Cardiac muscle cell (in vitro differentiated cells and primary cell): Measurements from ENCODE around the gene TMEM9. TPM values are rescaled to one million over a fixed set of nuclear protein-coding genes. Genes with fewer than 3 reads are reported as not detected.

Source experiments
- DNase-seq, 2 donors: peaks; one replicate each; pipeline versions ENCODE4 v3.0.0 to v3.0.0-alpha.2; 2010 to 2017; ENCODE audit warnings: low read depth in 1 of 2, low spot score in 1 of 2
- H3K27ac ChIP-seq: fragments of 200-600 bp; sonication (generic); 2 replicates; pipeline ENCODE4 v1.5.1; 2016
- H3K27me3 ChIP-seq: fragments of 200-600 bp; sonication (generic); 2 replicates; pipeline ENCODE4 v1.6.0; 2016; ENCODE audit warnings: control low read depth
- H3K36me3 ChIP-seq: fragments of 200-600 bp; sonication (generic); 2 replicates; pipeline ENCODE4 v1.5.1; 2016; ENCODE audit warnings: control low read depth
- H3K4me1 ChIP-seq: fragments of 200-600 bp; sonication (generic); 2 replicates; pipeline ENCODE4 v1.8.1; 2017; ENCODE audit warnings: low read depth, mild to moderate bottlenecking, mixed run types
- H3K4me3 ChIP-seq: fragments of 200-600 bp; sonication (generic); 2 replicates; pipeline ENCODE4 v1.5.1; 2016; ENCODE audit warnings: mild to moderate bottlenecking
- H3K9me3 ChIP-seq: fragments of 200-600 bp; sonication (generic); 2 replicates; pipeline ENCODE4 v1.5.1; 2017; ENCODE audit warnings: low read depth, mild to moderate bottlenecking, control low read depth
- CTCF ChIP-seq: IDR thresholded peaks from 2 replicates; pipeline ENCODE4 v1.5.1; 2012; ENCODE audit warnings: low read depth, mild to moderate bottlenecking, low read length
- polyA plus RNA-seq: library from polyadenylated mRNA; unstranded; fragments of >200 nt; fragmentation: Nextera tagmentation; extraction: Ambion mirVana; gene quantifications from 2 replicates; pipeline ENCODE4 v1.2.1, GENCODE V29; 2016
- total RNA-seq: library from RNA; depleted of rRNA; stranded (reverse); fragments of >200 nt; gene quantifications from 2 replicates; pipeline ENCODE4 v1.2.3, GENCODE V29; 2016

Gene TMEM9
- total and polyA plus RNA-seq, 2 experiments from 2014 or later, result 171 to 215 TPM

- Histone ChIP-seq H3K4me1 (peaks cover 6% of the 10 kb centered on the region), H3K9me3 (no peaks in the 10 kb centered on the region), H3K4me3 (no peak overlapping the region), H3K36me3 (no peaks in the 10 kb centered on the region), H3K27ac (no peak overlapping the region), H3K27me3 (peaks cover 25% of the 10 kb centered on the region)
- no peak for TF ChIP-seq CTCF
- no peak for DNase-seq
Observed at GRCh38 chr1:201113451-201114244, 40.6 kb downstream of the TMEM9 start.

GRCh38 chr1:201112926-201113325, 41.3 kb downstream of the TMEM9 start:
- peaks cover 23% of the 10 kb centered on the region for H3K27me3 ChIP-seq
- DNase-seq, result no peak
- H3K4me1 ChIP-seq, result peaks cover 6% of the 10 kb centered on the region
- TF ChIP-seq CTCF, result no peak
- H3K4me3 ChIP-seq, result no peak overlapping the region
- H3K9me3 ChIP-seq, result no peaks in the 10 kb centered on the region
- no peak overlapping the region for H3K27ac ChIP-seq
- no peaks in the 10 kb centered on the region for H3K36me3 ChIP-seq

- H3K4me3 ChIP-seq, result no peak within 1 kb of the TSS
- no peak for TF ChIP-seq CTCF
- peak in 1 of 2 donors; percentile 48 for DNase-seq
Observed at GRCh38 chr1:201112173-201112731, 42.0 kb downstream of the TMEM9 start, which contains the start of gene CACNA1S. Gene CACNA1S (minus strand): TSS chr1:201112426. CDS start chr1:201112339, 87 bp downstream.

GRCh38 chr1:201111672-201112071, 42.6 kb downstream of the TMEM9 start:
- Histone ChIP-seq H3K27me3 (peaks cover 21% of the 10 kb centered on the region), H3K27ac (no peak overlapping the region), H3K36me3 (no peaks in the 10 kb centered on the region), H3K9me3 (no peaks in the 10 kb centered on the region), H3K4me3 (no peak overlapping the region), H3K4me1 (peaks cover 6% of the 10 kb centered on the region)
- TF ChIP-seq CTCF, result no peak
- no peak for DNase-seq

More at GRCh38 chr1:201112173-201112731, 42.0 kb downstream of the TMEM9 start, which contains the start of gene CACNA1S:
- Histone ChIP-seq H3K4me1 (peaks cover 6% of the 10 kb centered on the region), H3K27ac (no peak within 1 kb of the TSS), H3K36me3 (no peaks in the 10 kb centered on the region), H3K27me3 (peaks cover 23% of the 10 kb centered on the region), H3K9me3 (no peaks in the 10 kb centered on the region)

- Histone ChIP-seq H3K4me1 (peaks cover 6% of the 10 kb centered on the region), H3K27ac (no peak overlapping the region), H3K36me3 (no peaks in the 10 kb centered on the region), H3K9me3 (no peaks in the 10 kb centered on the region), H3K4me3 (no peak overlapping the region), H3K27me3 (peaks cover 15% of the 10 kb centered on the region)
- no peak for DNase-seq
- no peak for TF ChIP-seq CTCF
Observed at GRCh38 chr1:201111156-201111555, 43.1 kb downstream of the TMEM9 start.
